Karpas-422 (cell line): ENCODE data around the gene CPD. TPM values are rescaled to one million over a fixed set of nuclear protein-coding genes. Genes with fewer than 3 reads are reported as not detected.
"Not testable (repeated sequence)": the region's sequence is repeated elsewhere in the genome, so short reads cannot be mapped to it uniquely, and the experiment has no call there.

ENCODE experiments used
- DNase-seq: peaks from one replicate; pipeline ENCODE4 v3.0.0-alpha.2; 2015
- H2AFZ ChIP-seq: fragments of 200-600 bp; sonication (generic); 2 replicates; pipeline ENCODE4 v1.6.1; 2014; ENCODE audit warnings: antibody characterized with exemption, low read length, mixed read lengths
- H3K27ac ChIP-seq: fragments of 200-600 bp; sonication (generic); 2 replicates; pipeline ENCODE4 v1.5.1; 2014; ENCODE audit warnings: mild to moderate bottlenecking, low read length, moderate library complexity
- H3K27me3 ChIP-seq: fragments of 200-600 bp; sonication (generic); 2 replicates; pipeline ENCODE4 v1.6.1; 2014; ENCODE audit warnings: low read length, mixed read lengths
- H3K36me3 ChIP-seq: fragments of 200-600 bp; sonication (generic); 2 replicates; pipeline ENCODE4 v1.6.1; 2014; ENCODE audit warnings: low read length, mixed read lengths; ENCODE audit not compliant: insufficient read depth
- H3K4me1 ChIP-seq: fragments of 200-600 bp; sonication (generic); 2 replicates; pipeline ENCODE4 v1.6.1; 2014; ENCODE audit warnings: mild to moderate bottlenecking, low read length, mixed read lengths
- H3K4me2 ChIP-seq: fragments of 200-600 bp; sonication (generic); 2 replicates; pipeline ENCODE4 v1.6.1; 2014; ENCODE audit warnings: low read length, low read depth, mild to moderate bottlenecking; ENCODE audit not compliant: poor library complexity, severe bottlenecking
- H3K4me3 ChIP-seq: fragments of 200-600 bp; sonication (generic); 2 replicates; pipeline ENCODE4 v1.5.1; 2014; ENCODE audit warnings: mild to moderate bottlenecking, antibody characterized with exemption, low read length, mixed read lengths
- H3K79me2 ChIP-seq: fragments of 200-600 bp; sonication (generic); 2 replicates; pipeline ENCODE4 v1.6.1; 2014; ENCODE audit warnings: mild to moderate bottlenecking, low read length, mixed read lengths
- H3K9ac ChIP-seq: fragments of 200-600 bp; sonication (generic); 2 replicates; pipeline ENCODE4 v1.6.0; 2014; ENCODE audit warnings: low read length
- H3K9me2 ChIP-seq: fragments of 200-600 bp; sonication (generic), shearing (Covaris generic); replicated peaks from 2 replicates; pipeline ENCODE4 v1.6.0; 2014; ENCODE audit warnings: mild to moderate bottlenecking, low read length, moderate library complexity; ENCODE audit not compliant: insufficient read depth
- H3K9me3 ChIP-seq: fragments of 300-700, 200-600 bp; sonication (generic); 2 replicates; pipeline ENCODE4 v1.6.1; 2014; ENCODE audit warnings: low read length, mixed read lengths
- H4K20me1 ChIP-seq: fragments of 200-600 bp; sonication (generic); 2 replicates; pipeline ENCODE4 v1.6.1; 2014; ENCODE audit warnings: mild to moderate bottlenecking, antibody characterized with exemption, low read length, low read depth; ENCODE audit not compliant: insufficient read depth
- total RNA-seq: library from RNA; depleted of rRNA; stranded (reverse); fragments of >200 nt; shearing (Covaris generic); gene quantifications from 2 replicates; pipeline ENCODE4 v1.2.3, GENCODE V29; 2014; ENCODE audit warnings: low replicate concordance

Gene CPD
- total RNA-seq, 1 experiment from 2014 or later = 18.4 TPM

- no peaks in the 10 kb centered on the region for H4K20me1 ChIP-seq
- peaks cover 15% of the 10 kb centered on the region for H3K4me1 ChIP-seq
- no peak overlapping the region for H3K27ac ChIP-seq
- H3K9ac ChIP-seq = no peak overlapping the region
- H3K4me3 ChIP-seq = no peak overlapping the region
- DNase-seq = no peak
- no peaks in the 10 kb centered on the region for H3K79me2 ChIP-seq
- H3K9me2 ChIP-seq = no peaks in the 10 kb centered on the region
- no peaks in the 10 kb centered on the region for H3K9me3 ChIP-seq
- no peaks in the 10 kb centered on the region for H3K36me3 ChIP-seq
- H2AFZ ChIP-seq = no peak overlapping the region
- H3K4me2 ChIP-seq = no peak overlapping the region
- no peaks in the 10 kb centered on the region for H3K27me3 ChIP-seq
These were observed 31.2 kb upstream of the CPD start for GRCh38 chr17:30347488-30347887.

GRCh38 chr17:30349252-30349651 is 29.5 kb upstream of the CPD start:
- no peak overlapping the region for H3K27ac ChIP-seq
- H3K4me1 ChIP-seq = peaks cover 9% of the 10 kb centered on the region
- no peaks in the 10 kb centered on the region for H4K20me1 ChIP-seq
- H3K27me3 ChIP-seq = no peaks in the 10 kb centered on the region
- H3K9ac ChIP-seq = no peak overlapping the region
- H3K4me2 ChIP-seq = no peak overlapping the region
- no peak overlapping the region for H3K4me3 ChIP-seq
- no peaks in the 10 kb centered on the region for H3K79me2 ChIP-seq
- H2AFZ ChIP-seq = no peak overlapping the region
- DNase-seq = no peak
- H3K36me3 ChIP-seq = no peaks in the 10 kb centered on the region
- H3K9me2 ChIP-seq = no peaks in the 10 kb centered on the region
- H3K9me3 ChIP-seq = no peaks in the 10 kb centered on the region

GRCh38 chr17:30351263-30351662 is 27.5 kb upstream of the CPD start:
- H4K20me1 ChIP-seq, H3K36me3 ChIP-seq, H2AFZ ChIP-seq, H3K4me1 ChIP-seq, H3K4me3 ChIP-seq, H3K27me3 ChIP-seq, H3K27ac ChIP-seq, H3K79me2 ChIP-seq, H3K9me2 ChIP-seq, H3K4me2 ChIP-seq, H3K9ac ChIP-seq, DNase-seq, H3K9me3 ChIP-seq: not testable (repeated sequence)

GRCh38 chr17:30351735-30352134 is 27.0 kb upstream of the CPD start:
- Histone ChIP-seq H3K9ac (no peak overlapping the region), H3K4me1 (no peaks in the 10 kb centered on the region), H3K27ac (no peak overlapping the region), H2AFZ (no peak overlapping the region), H4K20me1 (no peaks in the 10 kb centered on the region), H3K27me3 (0 out of 2 replicates have a peak, but pooled peaks cover 2% of the 10 kb centered on the region), H3K9me2 (no peaks in the 10 kb centered on the region), H3K36me3 (no peaks in the 10 kb centered on the region), H3K9me3 (no peaks in the 10 kb centered on the region), H3K4me3 (no peak overlapping the region), H3K79me2 (no peaks in the 10 kb centered on the region), H3K4me2 (no peak overlapping the region)
- no peak for DNase-seq

- Histone ChIP-seq H4K20me1 (no peaks in the 10 kb centered on the region), H3K4me2 (no peak overlapping the region), H3K36me3 (no peaks in the 10 kb centered on the region), H3K27ac (no peak overlapping the region), H2AFZ (no peak overlapping the region), H3K9me3 (no peaks in the 10 kb centered on the region), H3K9ac (no peak overlapping the region), H3K4me3 (no peak overlapping the region), H3K9me2 (no peaks in the 10 kb centered on the region), H3K4me1 (no peaks in the 10 kb centered on the region), H3K27me3 (0 out of 2 replicates have a peak, but pooled peaks cover 2% of the 10 kb centered on the region), H3K79me2 (no peaks in the 10 kb centered on the region)
- no peak for DNase-seq
These were observed 26.4 kb upstream of the CPD start for GRCh38 chr17:30352240-30352814.

- Histone ChIP-seq H3K4me1 (no peaks in the 10 kb centered on the region), H4K20me1 (no peaks in the 10 kb centered on the region), H3K9ac (no peak overlapping the region), H3K27ac (no peak overlapping the region), H2AFZ (no peak overlapping the region), H3K9me3 (no peaks in the 10 kb centered on the region), H3K9me2 (no peaks in the 10 kb centered on the region), H3K4me3 (no peak overlapping the region), H3K4me2 (no peak overlapping the region), H3K27me3 (0 out of 2 replicates have a peak, but pooled peaks cover 2% of the 10 kb centered on the region), H3K36me3 (no peaks in the 10 kb centered on the region), H3K79me2 (no peaks in the 10 kb centered on the region)
- no peak for DNase-seq
These were observed 24.0 kb upstream of the CPD start for GRCh38 chr17:30354701-30355100.

- no peak for DNase-seq
- Histone ChIP-seq H3K27ac (no peak overlapping the region), H3K36me3 (no peaks in the 10 kb centered on the region), H3K9ac (no peak overlapping the region), H3K9me2 (no peaks in the 10 kb centered on the region), H3K4me1 (no peaks in the 10 kb centered on the region), H2AFZ (no peak overlapping the region), H3K4me3 (no peak overlapping the region), H3K9me3 (peaks cover 4% of the 10 kb centered on the region; the same call in 1 of the 2 replicates), H4K20me1 (no peaks in the 10 kb centered on the region), H3K27me3 (0 out of 2 replicates have a peak, but pooled peaks cover 2% of the 10 kb centered on the region), H3K4me2 (no peak overlapping the region), H3K79me2 (no peaks in the 10 kb centered on the region)
These were observed 21.3 kb upstream of the CPD start for GRCh38 chr17:30357476-30357875.

- Histone ChIP-seq H3K9me2 (no peaks in the 10 kb centered on the region), H3K9me3 (peaks cover 4% of the 10 kb centered on the region; the same call in 1 of the 2 replicates), H2AFZ (no peak overlapping the region), H3K79me2 (no peaks in the 10 kb centered on the region), H3K4me1 (peaks cover 2% of the 10 kb centered on the region; the same call in 1 of the 2 replicates), H3K4me2 (no peak overlapping the region), H4K20me1 (no peaks in the 10 kb centered on the region), H3K27ac (no peak overlapping the region), H3K9ac (no peak overlapping the region), H3K27me3 (0 out of 2 replicates have a peak, but pooled peaks cover 2% of the 10 kb centered on the region), H3K4me3 (no peak overlapping the region), H3K36me3 (no peaks in the 10 kb centered on the region)
- no peak for DNase-seq
These were observed 20.5 kb upstream of the CPD start for GRCh38 chr17:30358055-30358760.
